Kidney epithelial cell (primary cell): ENCODE measurements around the gene CREBRF. TPM values are rescaled to one million over a fixed set of nuclear protein-coding genes. Genes with fewer than 3 reads are reported as not detected.

Source experiments
- DNase-seq: peaks from one replicate; pipeline ENCODE4 v3.0.0-alpha.2; 2010; ENCODE audit warnings: low read depth
- H3K27me3 ChIP-seq: 2 replicates; pipeline ENCODE4 v1.6.0; 2011; ENCODE audit warnings: low read length; ENCODE audit not compliant: control insufficient read depth, insufficient read depth
- H3K36me3 ChIP-seq: 2 replicates; pipeline ENCODE4 v1.5.1; 2011; ENCODE audit warnings: low read length; ENCODE audit not compliant: control insufficient read depth, insufficient read depth
- H3K4me3 ChIP-seq: 2 replicates; pipeline ENCODE4 v1.5.1; 2011; ENCODE audit warnings: low read depth, mild to moderate bottlenecking, control low read depth, low read length
- CTCF ChIP-seq: IDR thresholded peaks from 2 replicates; pipeline ENCODE4 v1.5.1; 2011; ENCODE audit warnings: mild to moderate bottlenecking, moderate library complexity, low read length, control low read depth, inconsistent platforms; ENCODE audit not compliant: insufficient read depth, poor library complexity, severe bottlenecking
- total RNA-seq: library from RNA; depleted of rRNA; stranded (reverse); fragments of >200 nt; gene quantifications from 2 replicates; pipeline ENCODE4 v1.2.3, GENCODE V29; 2015

Gene CREBRF
- total RNA-seq, 1 donor from 2014 or later = 11.4 TPM

GRCh38 chr5:173093606-173094005, 37.5 kb downstream of the CREBRF start:
- TF ChIP-seq CTCF = no peak
- no peak overlapping the region for H3K4me3 ChIP-seq
- no peak for DNase-seq
- no peaks in the 10 kb centered on the region for H3K36me3 ChIP-seq
- H3K27me3 ChIP-seq = no peaks in the 10 kb centered on the region

GRCh38 chr5:173094012-173094661, 38.0 kb downstream of the CREBRF start:
- no peaks in the 10 kb centered on the region for H3K36me3 ChIP-seq
- no peak for TF ChIP-seq CTCF
- no peaks in the 10 kb centered on the region for H3K27me3 ChIP-seq
- H3K4me3 ChIP-seq = no peak overlapping the region
- peak; percentile 9 for DNase-seq

- TF ChIP-seq CTCF = no peak
- no peaks in the 10 kb centered on the region for H3K27me3 ChIP-seq
- no peak for DNase-seq
- no peaks in the 10 kb centered on the region for H3K36me3 ChIP-seq
- H3K4me3 ChIP-seq = no peak overlapping the region
Measured at GRCh38 chr5:173098787-173099186, 42.6 kb downstream of the CREBRF start.

GRCh38 chr5:173099461-173099860, 43.3 kb downstream of the CREBRF start:
- no peaks in the 10 kb centered on the region for H3K36me3 ChIP-seq
- DNase-seq = no peak
- TF ChIP-seq CTCF = no peak

GRCh38 chr5:173101245-173101644, 45.1 kb downstream of the CREBRF start:
- Histone ChIP-seq H3K36me3 (no peaks in the 10 kb centered on the region), H3K27me3 (no peaks in the 10 kb centered on the region), H3K4me3 (no peak overlapping the region)
- DNase-seq = no peak
- TF ChIP-seq CTCF = no peak

More at GRCh38 chr5:173099461-173099860, 43.3 kb downstream of the CREBRF start:
- H3K4me3 ChIP-seq = no peak overlapping the region
- H3K27me3 ChIP-seq = no peaks in the 10 kb centered on the region

GRCh38 chr5:173103411-173103810, 47.3 kb downstream of the CREBRF start:
- DNase-seq = no peak
- no peaks in the 10 kb centered on the region for H3K27me3 ChIP-seq
- no peaks in the 10 kb centered on the region for H3K36me3 ChIP-seq
- H3K4me3 ChIP-seq = no peak overlapping the region
- no peak for TF ChIP-seq CTCF
